Mononuclear cell (primary cell): Measurements from ENCODE around the gene FBXW10. TPM values are rescaled to one million over a fixed set of nuclear protein-coding genes. Genes with fewer than 3 reads are reported as not detected.
A peak's percentile ranks its signal among the peaks of the same experiment; 100 is the strongest.
"Not testable (repeated sequence)": the region's sequence is repeated elsewhere in the genome, so short reads cannot be mapped to it uniquely, and the experiment has no call there.

Experiments used
- H3K27me3 ChIP-seq: 2 replicates; pipeline ENCODE4 v1.6.0; 2011; ENCODE audit warnings: low read length, control low read depth; ENCODE audit not compliant: insufficient read depth
- H3K4me1 ChIP-seq: 2 replicates; pipeline ENCODE4 v1.5.1; 2011; ENCODE audit warnings: mild to moderate bottlenecking, low read length, control low read depth; ENCODE audit not compliant: insufficient read depth
- H3K4me3 ChIP-seq: 2 replicates; pipeline ENCODE4 v1.5.1; 2011; ENCODE audit warnings: mild to moderate bottlenecking, low read length, moderate library complexity
- H3K9me3 ChIP-seq: 2 replicates; pipeline ENCODE4 v1.5.1; 2011; ENCODE audit warnings: low read depth, mild to moderate bottlenecking, control low read depth, low read length
- total RNA-seq: library from RNA; depleted of rRNA; stranded (reverse); fragments of >200 nt; gene quantifications from one replicate; pipeline ENCODE4 v1.2.3, GENCODE V29; 2012

The FBXW10 gene
- total RNA-seq, 1 donor = not detected

- not testable (repeated sequence) for H3K4me1 ChIP-seq, H3K9me3 ChIP-seq, H3K4me3 ChIP-seq, H3K27me3 ChIP-seq
Measured at GRCh38 chr17:18739616-18740391, 4.0 kb upstream of the FBXW10 start.

GRCh38 chr17:18741228-18741627, 2.6 kb upstream of the FBXW10 start:
- H3K4me3 ChIP-seq = not testable (repeated sequence)

GRCh38 chr17:18744726-18745125, 872 bp downstream of the FBXW10 start:
- not testable (repeated sequence) for H3K4me3 ChIP-seq, H3K9me3 ChIP-seq, H3K4me1 ChIP-seq, H3K27me3 ChIP-seq

More at GRCh38 chr17:18741228-18741627, 2.6 kb upstream of the FBXW10 start:
- H3K27me3 ChIP-seq, H3K4me1 ChIP-seq, H3K9me3 ChIP-seq: not testable (repeated sequence)

GRCh38 chr17:18746551-18746950, 2.7 kb downstream of the FBXW10 start:
- not testable (repeated sequence) for H3K4me3 ChIP-seq, H3K4me1 ChIP-seq, H3K9me3 ChIP-seq, H3K27me3 ChIP-seq

GRCh38 chr17:18747501-18747900, 3.6 kb downstream of the FBXW10 start:
- H3K9me3 ChIP-seq, H3K4me1 ChIP-seq, H3K4me3 ChIP-seq, H3K27me3 ChIP-seq: not testable (repeated sequence)

- not testable (repeated sequence) for H3K9me3 ChIP-seq, H3K4me3 ChIP-seq, H3K4me1 ChIP-seq, H3K27me3 ChIP-seq
Measured at GRCh38 chr17:18750242-18750641, 6.4 kb downstream of the FBXW10 start.

GRCh38 chr17:18753829-18754409, 10.1 kb downstream of the FBXW10 start:
- not testable (repeated sequence) for H3K4me3 ChIP-seq, H3K27me3 ChIP-seq, H3K4me1 ChIP-seq, H3K9me3 ChIP-seq

- H3K27me3 ChIP-seq, H3K4me3 ChIP-seq, H3K9me3 ChIP-seq, H3K4me1 ChIP-seq: not testable (repeated sequence)
Measured at GRCh38 chr17:18755969-18756368, 12.1 kb downstream of the FBXW10 start.

- H3K9me3 ChIP-seq, H3K27me3 ChIP-seq, H3K4me3 ChIP-seq, H3K4me1 ChIP-seq: not testable (repeated sequence)
Measured at GRCh38 chr17:18757368-18758044, 13.7 kb downstream of the FBXW10 start.

- not testable (repeated sequence) for H3K9me3 ChIP-seq, H3K4me1 ChIP-seq, H3K27me3 ChIP-seq, H3K4me3 ChIP-seq
Measured at GRCh38 chr17:18758344-18758743, 14.5 kb downstream of the FBXW10 start.

GRCh38 chr17:18760221-18760620, 16.4 kb downstream of the FBXW10 start:
- not testable (repeated sequence) for H3K9me3 ChIP-seq, H3K27me3 ChIP-seq, H3K4me1 ChIP-seq, H3K4me3 ChIP-seq

- H3K4me3 ChIP-seq, H3K9me3 ChIP-seq, H3K27me3 ChIP-seq, H3K4me1 ChIP-seq: not testable (repeated sequence)
Measured at GRCh38 chr17:18770572-18770971, 26.7 kb downstream of the FBXW10 start.

- H3K4me1 ChIP-seq, H3K4me3 ChIP-seq, H3K27me3 ChIP-seq, H3K9me3 ChIP-seq: not testable (repeated sequence)
Measured at GRCh38 chr17:18771066-18771465, 27.2 kb downstream of the FBXW10 start.

- Histone ChIP-seq H3K4me1 (no peaks in the 10 kb centered on the region), H3K9me3 (no peaks in the 10 kb centered on the region), H3K4me3 (no peak overlapping the region), H3K27me3 (no peaks in the 10 kb centered on the region)
Measured at GRCh38 chr17:18772471-18772870, 28.6 kb downstream of the FBXW10 start.

GRCh38 chr17:18780991-18781718, 37.3 kb downstream of the FBXW10 start, which contains the start of gene TVP23B:
Gene TVP23B (plus strand): TSS chr17:18781183. CDS start chr17:18781294, 111 bp downstream.
- not testable (repeated sequence) for H3K27me3 ChIP-seq, H3K4me1 ChIP-seq, H3K9me3 ChIP-seq
- H3K4me3 ChIP-seq = peak within 1 kb of the TSS; percentile 53
